Rectal smooth muscle tissue (tissue), 1 donor: ENCODE results near the gene ADH5.
"Not testable (repeated sequence)": the region's sequence is repeated elsewhere in the genome, so short reads cannot be mapped to it uniquely, and the experiment has no call there.

Experiments used
- H3K27ac ChIP-seq: one replicate; pipeline ENCODE4 v1.7.0; 2013; ENCODE audit warnings: low read depth, low read length, inconsistent platforms
- H3K27me3 ChIP-seq: one replicate; pipeline ENCODE4 v1.7.0; 2013; ENCODE audit warnings: low read length; ENCODE audit not compliant: control insufficient read depth, insufficient read depth
- H3K36me3 ChIP-seq: one replicate; pipeline ENCODE4 v1.7.0; 2013; ENCODE audit warnings: low read length; ENCODE audit not compliant: control insufficient read depth, insufficient read depth
- H3K4me1 ChIP-seq: one replicate; pipeline ENCODE4 v1.7.0; 2013; ENCODE audit warnings: low read length; ENCODE audit not compliant: control insufficient read depth, insufficient read depth
- H3K4me3 ChIP-seq: one replicate; pipeline ENCODE4 v1.7.0; 2013; ENCODE audit warnings: low read length
- H3K9ac ChIP-seq: one replicate; pipeline ENCODE4 v1.7.0; 2013; ENCODE audit warnings: low read length

The ADH5 gene

GRCh38 chr4:99103166-99103565 lies 14.6 kb upstream of the ADH5 start:
- Histone ChIP-seq H3K27me3 (no peaks in the 10 kb centered on the region), H3K36me3 (no peaks in the 10 kb centered on the region), H3K4me3 (no peak overlapping the region), H3K9ac (no peak overlapping the region), H3K4me1 (no peaks in the 10 kb centered on the region), H3K27ac (no peak overlapping the region)

- Histone ChIP-seq H3K4me1 (no peaks in the 10 kb centered on the region), H3K36me3 (no peaks in the 10 kb centered on the region), H3K4me3 (no peak overlapping the region), H3K9ac (no peak overlapping the region), H3K27ac (no peak overlapping the region), H3K27me3 (no peaks in the 10 kb centered on the region)
Measured at GRCh38 chr4:99102634-99103033, 14.0 kb upstream of the ADH5 start.

- Histone ChIP-seq H3K4me1 (no peaks in the 10 kb centered on the region), H3K4me3 (no peak overlapping the region), H3K9ac (no peak overlapping the region), H3K27me3 (no peaks in the 10 kb centered on the region), H3K36me3 (no peaks in the 10 kb centered on the region), H3K27ac (no peak overlapping the region)
Measured at GRCh38 chr4:99100876-99101275, 12.3 kb upstream of the ADH5 start.

GRCh38 chr4:99099814-99100213 lies 11.2 kb upstream of the ADH5 start:
- not testable (repeated sequence) for H3K36me3 ChIP-seq, H3K4me1 ChIP-seq, H3K4me3 ChIP-seq, H3K9ac ChIP-seq, H3K27me3 ChIP-seq, H3K27ac ChIP-seq

- no peaks in the 10 kb centered on the region for H3K27me3 ChIP-seq
- no peaks in the 10 kb centered on the region for H3K36me3 ChIP-seq
- no peak overlapping the region for H3K27ac ChIP-seq
- H3K4me1 ChIP-seq: no peaks in the 10 kb centered on the region
- no peak overlapping the region for H3K9ac ChIP-seq
- H3K4me3 ChIP-seq: no peak overlapping the region
Measured at GRCh38 chr4:99099311-99099710, 10.7 kb upstream of the ADH5 start.

- not testable (repeated sequence) for H3K36me3 ChIP-seq, H3K9ac ChIP-seq, H3K4me1 ChIP-seq, H3K4me3 ChIP-seq, H3K27me3 ChIP-seq
- peak overlapping the region; percentile 64 for H3K27ac ChIP-seq
Measured at GRCh38 chr4:99091841-99092240, 3.3 kb upstream of the ADH5 start.

GRCh38 chr4:99091216-99091575 lies 2.6 kb upstream of the ADH5 start:
- Histone ChIP-seq H3K4me1 (peaks cover 3% of the 10 kb centered on the region), H3K27ac (peak overlapping the region; percentile 64), H3K36me3 (no peaks in the 10 kb centered on the region), H3K9ac (no peak overlapping the region), H3K27me3 (no peaks in the 10 kb centered on the region), H3K4me3 (no peak overlapping the region)

GRCh38 chr4:99090481-99091215 lies 2.1 kb upstream of the ADH5 start:
- H3K27me3 ChIP-seq: no peaks in the 10 kb centered on the region
- H3K4me1 ChIP-seq: peaks cover 3% of the 10 kb centered on the region
- no peak overlapping the region for H3K9ac ChIP-seq
- H3K4me3 ChIP-seq: peak overlapping the region; percentile 44
- peak overlapping the region; percentile 64 for H3K27ac ChIP-seq
- no peaks in the 10 kb centered on the region for H3K36me3 ChIP-seq

GRCh38 chr4:99088023-99088449 lies 552 bp downstream of the ADH5 start:
- H3K27me3 ChIP-seq: no peaks in the 10 kb centered on the region
- H3K27ac ChIP-seq: peak overlapping the region; percentile 96
- peak overlapping the region; percentile 90 for H3K9ac ChIP-seq
- H3K4me1 ChIP-seq: peaks cover 3% of the 10 kb centered on the region
- H3K4me3 ChIP-seq: peak overlapping the region; percentile 84
- peaks cover 16% of the 10 kb centered on the region for H3K36me3 ChIP-seq

GRCh38 chr4:99084595-99084994 lies 4.0 kb downstream of the ADH5 start:
- H3K27me3 ChIP-seq: no peaks in the 10 kb centered on the region
- H3K9ac ChIP-seq: no peak overlapping the region
- H3K4me1 ChIP-seq: no peaks in the 10 kb centered on the region
- H3K36me3 ChIP-seq: peaks cover 28% of the 10 kb centered on the region
- no peak overlapping the region for H3K27ac ChIP-seq
- no peak overlapping the region for H3K4me3 ChIP-seq

- H3K27ac ChIP-seq: no peak overlapping the region
- no peaks in the 10 kb centered on the region for H3K27me3 ChIP-seq
- peaks cover 31% of the 10 kb centered on the region for H3K36me3 ChIP-seq
- no peak overlapping the region for H3K4me3 ChIP-seq
- H3K9ac ChIP-seq: no peak overlapping the region
- no peaks in the 10 kb centered on the region for H3K4me1 ChIP-seq
Measured at GRCh38 chr4:99082192-99082591, 6.4 kb downstream of the ADH5 start.

GRCh38 chr4:99080869-99081268 lies 7.7 kb downstream of the ADH5 start:
- H3K27ac ChIP-seq, H3K9ac ChIP-seq, H3K4me3 ChIP-seq, H3K4me1 ChIP-seq, H3K27me3 ChIP-seq: not testable (repeated sequence)
- H3K36me3 ChIP-seq: peaks cover 39% of the 10 kb centered on the region

GRCh38 chr4:99079625-99080295 lies 8.8 kb downstream of the ADH5 start:
- H3K36me3 ChIP-seq: peaks cover 41% of the 10 kb centered on the region
- H3K27me3 ChIP-seq: no peaks in the 10 kb centered on the region
- no peak overlapping the region for H3K27ac ChIP-seq
- H3K4me3 ChIP-seq: no peak overlapping the region
- H3K4me1 ChIP-seq: no peaks in the 10 kb centered on the region
- H3K9ac ChIP-seq: no peak overlapping the region
